Liver (tissue), 9 donors: ENCODE data around the gene BRAP. TPM values are rescaled to one million over a fixed set of nuclear protein-coding genes. Genes with fewer than 3 reads are reported as not detected.
"Not testable (repeated sequence)": the region's sequence is repeated elsewhere in the genome, so short reads cannot be mapped to it uniquely, and the experiment has no call there.

Experiments used
- DNase-seq: peaks from one replicate; pipeline ENCODE4 v3.0.0-alpha.2; 2017; ENCODE audit warnings: low spot score
- H3K27ac ChIP-seq, 2 donors: one replicate each; pipeline ENCODE4 v1.7.0; 2013; ENCODE audit warnings: inconsistent platforms in 2 of 2, low read length in 2 of 2, control low read depth in 1 of 2, low read depth in 1 of 2, mild to moderate bottlenecking in 1 of 2
- H3K27me3 ChIP-seq, 4 donors: one replicate each; pipeline versions ENCODE4 v1.6.1 to v1.7.0; 2013; ENCODE audit warnings: low read length in 3 of 4, inconsistent platforms in 1 of 4, mild to moderate bottlenecking in 1 of 4, moderate library complexity in 1 of 4; ENCODE audit not compliant: control insufficient read depth in 4 of 4, insufficient read depth in 4 of 4
- H3K36me3 ChIP-seq, 4 donors: one replicate each; pipeline versions ENCODE4 v1.6.1 to v1.7.0; 2013; ENCODE audit warnings: low read length in 3 of 4, mild to moderate bottlenecking in 3 of 4, low read depth in 1 of 4, moderate library complexity in 1 of 4; ENCODE audit not compliant: control insufficient read depth in 4 of 4, insufficient read depth in 3 of 4
- H3K4me1 ChIP-seq, 4 donors: one replicate each; pipeline versions ENCODE4 v1.6.1 to v1.7.0; 2013; ENCODE audit warnings: low read length in 3 of 4, mild to moderate bottlenecking in 3 of 4, moderate library complexity in 1 of 4; ENCODE audit not compliant: control insufficient read depth in 4 of 4, insufficient read depth in 4 of 4
- H3K4me3 ChIP-seq, 3 donors: one replicate each; pipeline versions ENCODE4 v1.6.1 to v1.7.0; 2013; ENCODE audit warnings: low read length in 3 of 3, control low read depth in 1 of 3, low read depth in 1 of 3, mild to moderate bottlenecking in 1 of 3
- H3K9ac ChIP-seq, 2 donors: one replicate each; pipeline ENCODE4 v1.7.0; 2013; ENCODE audit warnings: low read length in 2 of 2, mild to moderate bottlenecking in 2 of 2, moderate library complexity in 2 of 2, control low read depth in 1 of 2, low read depth in 1 of 2
- H3K9me3 ChIP-seq, 4 donors: one replicate each; pipeline versions ENCODE4 v1.6.1 to v1.7.0; 2013; ENCODE audit warnings: low read length in 3 of 4; ENCODE audit not compliant: control insufficient read depth in 4 of 4
- ATF3 ChIP-seq: IDR thresholded peaks from 2 replicates; pipeline ENCODE4 v1.6.1; 2016; ENCODE audit warnings: antibody characterized with exemption
- EGR1 ChIP-seq, 2 donors: IDR thresholded peaks; 2 replicates each; pipeline ENCODE4 v1.6.1; 2016 to 2018; ENCODE audit warnings: antibody characterized with exemption in 2 of 2, low read depth in 2 of 2
- FOXA1 ChIP-seq: IDR thresholded peaks from 2 replicates; pipeline ENCODE4 v1.6.1; 2016; ENCODE audit warnings: antibody characterized with exemption
- FOXA2 ChIP-seq: IDR thresholded peaks from 2 replicates; pipeline ENCODE4 v1.6.1; 2016; ENCODE audit warnings: antibody characterized with exemption
- GABPA ChIP-seq, 2 donors: IDR thresholded peaks in 1 of 2; conservative IDR thresholded peaks in 1 of 2; 2 replicates each; pipeline ENCODE4 v1.6.1; 2016; ENCODE audit warnings: antibody characterized with exemption in 2 of 2, mild to moderate bottlenecking in 1 of 2, moderate library complexity in 1 of 2
- HNF4A ChIP-seq, 2 donors: conservative IDR thresholded peaks; 2 replicates each; pipeline ENCODE4 v1.6.1; 2016; ENCODE audit warnings: antibody characterized with exemption in 2 of 2, mild to moderate bottlenecking in 2 of 2
- HNF4G ChIP-seq: IDR thresholded peaks from 2 replicates; pipeline ENCODE4 v1.6.1; 2016; ENCODE audit warnings: antibody characterized with exemption
- JUND ChIP-seq, 2 donors: IDR thresholded peaks; 2 replicates each; pipeline ENCODE4 v1.6.1; 2016; ENCODE audit warnings: antibody characterized with exemption in 2 of 2
- MAX ChIP-seq: IDR thresholded peaks from 2 replicates; pipeline ENCODE4 v1.6.1; 2016; ENCODE audit warnings: antibody characterized with exemption
- NR2F2 ChIP-seq: IDR thresholded peaks from 2 replicates; pipeline ENCODE4 v1.6.1; 2016; ENCODE audit warnings: antibody characterized with exemption
- RAD21 ChIP-seq, 2 donors: IDR thresholded peaks; 2 replicates each; pipeline ENCODE4 v1.6.1; 2016; ENCODE audit warnings: antibody characterized with exemption in 2 of 2, mild to moderate bottlenecking in 2 of 2
- REST ChIP-seq: IDR thresholded peaks from 2 replicates; pipeline ENCODE4 v1.6.1; 2016; ENCODE audit warnings: antibody characterized with exemption, mild to moderate bottlenecking
- RXRA ChIP-seq, 2 donors: IDR thresholded peaks; 2 replicates each; pipeline ENCODE4 v1.6.1; 2017 to 2018; ENCODE audit warnings: antibody characterized with exemption in 2 of 2, mild to moderate bottlenecking in 1 of 2
- SP1 ChIP-seq: IDR thresholded peaks from 2 replicates; pipeline ENCODE4 v1.6.1; 2018; ENCODE audit warnings: antibody characterized with exemption, mild to moderate bottlenecking
- TAF1 ChIP-seq: conservative IDR thresholded peaks from 2 replicates; pipeline ENCODE4 v1.6.1; 2016; ENCODE audit warnings: antibody characterized with exemption, mild to moderate bottlenecking
- YY1 ChIP-seq: IDR thresholded peaks from 2 replicates; pipeline ENCODE4 v1.6.1; 2016; ENCODE audit warnings: antibody characterized with exemption, mild to moderate bottlenecking
- ZBTB33 ChIP-seq: IDR thresholded peaks from 2 replicates; pipeline ENCODE4 v1.6.1; 2016; ENCODE audit warnings: antibody characterized with exemption
- WGBS: extraction: QIAGEN DNeasy Blood & Tissue Kit; methylation state at CpG from one replicate; pipeline ENCODE4 v1.1.7; 2013; 5-methylcytosine and 5-hydroxymethylcytosine counted together
- polyA plus RNA-seq, 2 donors: library from polyadenylated mRNA; stranded (reverse) in 1 of 2; unstranded in 1 of 2; fragments of 200-250 nt in 1 of 2; fragments of >200 nt in 1 of 2; fragmentation: Nextera tagmentation in 1 of 2; extraction: Ambion mirVana in 1 of 2; gene quantifications; one replicate each; pipeline versions ENCODE4 v1.2.1 to v1.2.3, GENCODE V29; 2013 to 2015
- total RNA-seq, 2 donors: library from RNA; depleted of rRNA; stranded (reverse); fragments of >200 nt; gene quantifications; one replicate each; pipeline ENCODE4 v1.2.3, GENCODE V29; 2014
- TF ChIP-seq, protein P1 (sequence below): fragments of 150-350 bp; IDR thresholded peaks from 2 replicates; pipeline ENCODE4 v1.5.1; 2017; ENCODE audit warnings: improper control_type of control experiment, low read depth, low read length; ENCODE audit not compliant: missing input control
- donor health status: healthy.
- donor health status: healthy.
- donor health status: healthy.
- donor health status: healthy.
- donor health status: healthy.

Gene BRAP
- total and polyA plus RNA-seq, 4 donors: 4.8 to 10.1 (median 6.7) TPM

DNA sequence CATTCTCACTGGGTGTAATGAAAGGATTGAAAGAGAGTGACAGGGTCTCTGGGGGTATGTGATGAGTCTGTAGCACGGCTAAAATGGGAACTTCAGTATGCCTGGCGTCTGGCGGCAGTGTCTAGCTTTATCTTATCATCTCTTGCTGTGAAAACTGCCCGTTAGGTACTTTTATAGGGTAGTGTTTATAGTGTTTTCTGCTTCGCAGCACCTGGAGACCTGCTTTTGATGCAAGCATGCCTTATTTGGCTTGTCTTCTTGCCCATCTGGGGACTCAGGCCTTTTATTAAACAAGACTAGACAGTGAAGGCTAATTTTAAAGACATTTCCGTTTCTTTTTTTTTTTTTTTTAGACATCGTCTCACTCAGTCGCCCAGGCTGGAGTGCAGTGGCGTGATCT, 44.7 kb upstream of the BRAP start:
- Histone ChIP-seq H3K27ac (no peak overlapping the region), H3K4me3 (no peak overlapping the region), H3K9me3 (no peaks in the 10 kb centered on the region), H3K4me1 (no peaks in the 10 kb centered on the region), H3K27me3 (no peaks in the 10 kb centered on the region), H3K9ac (no peak overlapping the region), H3K36me3 (peaks cover 4 to 38% (median 22%) of the 10 kb centered on the region in 4 donors)
- TF ChIP-seq GABPA (IDR thresholded peaks at IDR 0.05 in 1 of 2, conservative IDR thresholded peaks at IDR 0.05 in 1 of 2) (no peak), JUND (IDR thresholded peaks at IDR 0.05) (no peak), TAF1 (no peak), NR2F2 (no peak), YY1 (no peak)
- TF ChIP-seq, protein P1, sequence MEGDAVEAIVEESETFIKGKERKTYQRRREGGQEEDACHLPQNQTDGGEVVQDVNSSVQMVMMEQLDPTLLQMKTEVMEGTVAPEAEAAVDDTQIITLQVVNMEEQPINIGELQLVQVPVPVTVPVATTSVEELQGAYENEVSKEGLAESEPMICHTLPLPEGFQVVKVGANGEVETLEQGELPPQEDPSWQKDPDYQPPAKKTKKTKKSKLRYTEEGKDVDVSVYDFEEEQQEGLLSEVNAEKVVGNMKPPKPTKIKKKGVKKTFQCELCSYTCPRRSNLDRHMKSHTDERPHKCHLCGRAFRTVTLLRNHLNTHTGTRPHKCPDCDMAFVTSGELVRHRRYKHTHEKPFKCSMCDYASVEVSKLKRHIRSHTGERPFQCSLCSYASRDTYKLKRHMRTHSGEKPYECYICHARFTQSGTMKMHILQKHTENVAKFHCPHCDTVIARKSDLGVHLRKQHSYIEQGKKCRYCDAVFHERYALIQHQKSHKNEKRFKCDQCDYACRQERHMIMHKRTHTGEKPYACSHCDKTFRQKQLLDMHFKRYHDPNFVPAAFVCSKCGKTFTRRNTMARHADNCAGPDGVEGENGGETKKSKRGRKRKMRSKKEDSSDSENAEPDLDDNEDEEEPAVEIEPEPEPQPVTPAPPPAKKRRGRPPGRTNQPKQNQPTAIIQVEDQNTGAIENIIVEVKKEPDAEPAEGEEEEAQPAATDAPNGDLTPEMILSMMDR: no peak
- no peak for DNase-seq
- 97% methylated on average over 9 of the region's 9 CpGs for WGBS

GRCh38 chr12:111728795-111729194, 43.0 kb upstream of the BRAP start:
- DNase-seq: no peak
- Histone ChIP-seq H3K27me3 (no peaks in the 10 kb centered on the region), H3K27ac (no peak overlapping the region), H3K4me3 (no peak overlapping the region), H3K4me1 (no peaks in the 10 kb centered on the region), H3K9me3 (no peaks in the 10 kb centered on the region), H3K9ac (no peak overlapping the region), H3K36me3 (peaks cover 4 to 34% (median 19%) of the 10 kb centered on the region in 4 donors)
- TF ChIP-seq GABPA (IDR thresholded peaks at IDR 0.05 in 1 of 2, conservative IDR thresholded peaks at IDR 0.05 in 1 of 2) (no peak), SP1 (no peak), EGR1 (IDR thresholded peaks at IDR 0.05; ENCODE audit: low read depth in 2 of 2) (no peak), ZBTB33 (no peak), FOXA2 (no peak), HNF4A (conservative IDR thresholded peaks at IDR 0.05) (no peak), NR2F2 (no peak), TAF1 (no peak), YY1 (no peak), JUND (IDR thresholded peaks at IDR 0.05) (no peak), RXRA (IDR thresholded peaks at IDR 0.05) (no peak), FOXA1 (no peak), RAD21 (IDR thresholded peaks at IDR 0.05) (no peak), MAX (no peak), ATF3 (no peak), HNF4G (no peak), REST (no peak)
- TF ChIP-seq, protein P1: no peak
- WGBS: 100% methylated on average over 2 of the region's 2 CpGs

GRCh38 chr12:111723646-111724360, 38.0 kb upstream of the BRAP start:
- not testable (repeated sequence) for H3K27ac ChIP-seq, DNase-seq, H3K27me3 ChIP-seq, H3K4me3 ChIP-seq, H3K9me3 ChIP-seq, H3K4me1 ChIP-seq, H3K9ac ChIP-seq
- WGBS: 98% methylated on average over 45 of the region's 46 CpGs
- peaks cover 5 to 25% (median 18%) of the 10 kb centered on the region in 4 donors for H3K36me3 ChIP-seq
